ENCODE measurements around the gene ESX1.

GRCh38 chrX:104270916-104271512, 16.3 kb upstream of the ESX1 start:
- TF ChIP-seq CTCF (conservative IDR thresholded peaks at IDR 0.05 in 1 of 2, IDR thresholded peaks at IDR 0.05 in 1 of 2; ENCODE audit: extremely low read depth in 1 of 2, insufficient read depth in 1 of 2, low read depth in 1 of 2, low read length in 2 of 2) (peak; percentile 77 to 87), EZH2 (IDR thresholded peaks at IDR 0.05; ENCODE audit: borderline replicate concordance, low read length) (no peak)
